Activated CD8-positive, alpha-beta memory T cell treated with anti-CD3 and anti-CD28 coated beads, Interleukin-2, amount 10 ng/mL, durations not matched to agents 7 days and 5 days (primary cell): Measurements from ENCODE around the gene ZNF524. TPM values are rescaled to one million over a fixed set of nuclear protein-coding genes. Genes with fewer than 3 reads are reported as not detected.

Source experiments
- ATAC-seq: fragments of 150-1000 bp; cut with Tn5 transposase; one replicate; pipeline ENCODE4 v1.10.0; 2021; ENCODE audit warnings: moderate library complexity
- CTCF ChIA-PET: fragments of 350-600 bp; sonication (Branson Sonifier 250); formaldehyde crosslinking; loops from one replicate; lab custom pipeline; 2021; ENCODE audit warnings: antibody characterized with exemption; lab: Charles Lee
- DNase-seq: peaks from one replicate; pipeline ENCODE4 v3.0.0-alpha.2; 2020
- H3K27ac Mint-ChIP-seq: one replicate; pipeline ENCODE4 v1.8.0; 2021; ENCODE audit warnings: mild to moderate bottlenecking, mixed read lengths
- H3K27me3 Mint-ChIP-seq: one replicate; pipeline ENCODE4 v1.8.0; 2021; ENCODE audit warnings: mixed read lengths
- H3K36me3 Mint-ChIP-seq: one replicate; pipeline ENCODE4 v1.8.0; 2021; ENCODE audit warnings: mild to moderate bottlenecking, mixed read lengths
- H3K4me1 Mint-ChIP-seq: one replicate; pipeline ENCODE4 v1.8.0; 2021; ENCODE audit warnings: mixed read lengths
- H3K4me3 Mint-ChIP-seq: one replicate; pipeline ENCODE4 v1.8.0; 2021; ENCODE audit warnings: mild to moderate bottlenecking, moderate library complexity, mixed read lengths
- H3K9me3 Mint-ChIP-seq: one replicate; pipeline ENCODE4 v1.8.0; 2022; ENCODE audit warnings: low read depth, mixed read lengths
- total RNA-seq, 2 experiments: library from RNA; stranded (reverse); gene quantifications; one replicate each; pipeline ENCODE4 v1.2.3, GENCODE V29; 2021

ZNF524 gene
- total RNA-seq, 2 experiments from 2014 or later: 26.5 to 30.2 TPM

- peaks cover 50% of the 10 kb centered on the region for H3K4me1 Mint-ChIP-seq
- CTCF ChIA-PET: interaction anchor here (2.6 to 4.1 kb wide), 2 partner anchors 10 to 11 kb away, joined by 21 to 41 read pairs; partner anchors contain the start of gene U2AF2
- peaks cover 9% of the 10 kb centered on the region for H3K36me3 Mint-ChIP-seq
- H3K27me3 Mint-ChIP-seq: no peaks in the 10 kb centered on the region
- DNase-seq (no peak), ATAC-seq (no peak)
- H3K27ac Mint-ChIP-seq: peak overlapping the region; percentile 95
- H3K4me3 Mint-ChIP-seq: peak overlapping the region; percentile 87
- no peaks in the 10 kb centered on the region for H3K9me3 Mint-ChIP-seq
Observed at GRCh38 chr19:55643887-55644176, 43.7 kb downstream of the ZNF524 start.

GRCh38 chr19:55644191-55644833 is 44.2 kb downstream of the ZNF524 start:
- Mint-ChIP-seq H3K9me3 (no peaks in the 10 kb centered on the region), H3K36me3 (peaks cover 6% of the 10 kb centered on the region), H3K27me3 (no peaks in the 10 kb centered on the region), H3K4me1 (peaks cover 47% of the 10 kb centered on the region), H3K4me3 (peak overlapping the region; percentile 87), H3K27ac (peak overlapping the region; percentile 95)
- ATAC-seq (no peak), DNase-seq (no peak)
- CTCF ChIA-PET: interaction anchor here (2.6 to 4.1 kb wide), 2 partner anchors 9 to 12 kb away, joined by 21 to 41 read pairs; partner anchors contain the start of gene U2AF2

- peaks cover 6% of the 10 kb centered on the region for H3K36me3 Mint-ChIP-seq
- H3K27me3 Mint-ChIP-seq: no peaks in the 10 kb centered on the region
- no peaks in the 10 kb centered on the region for H3K9me3 Mint-ChIP-seq
- H3K27ac Mint-ChIP-seq: peak overlapping the region; percentile 95
- DNase-seq (no peak), ATAC-seq (no peak)
- CTCF ChIA-PET: interaction anchor here (0.6 to 5.5 kb wide), 3 partner anchors 9 to 20 kb away, joined by 4 to 74 read pairs (median 41); partner anchors contain the start of gene U2AF2
- H3K4me1 Mint-ChIP-seq: peaks cover 48% of the 10 kb centered on the region
- peak overlapping the region; percentile 87 for H3K4me3 Mint-ChIP-seq
Observed at GRCh38 chr19:55644842-55645511, 44.9 kb downstream of the ZNF524 start.

- Mint-ChIP-seq H3K27ac (peak overlapping the region; percentile 57), H3K4me3 (peak overlapping the region; percentile 18), H3K4me1 (peaks cover 42% of the 10 kb centered on the region), H3K36me3 (peaks cover 6% of the 10 kb centered on the region), H3K9me3 (no peaks in the 10 kb centered on the region), H3K27me3 (no peaks in the 10 kb centered on the region)
- no peak for DNase-seq
- ATAC-seq: no peak
- CTCF ChIA-PET: interaction anchor here (0.6 to 5.5 kb wide), 3 partner anchors 8 to 20 kb away, joined by 4 to 74 read pairs (median 41); partner anchors contain the start of gene U2AF2
Observed at GRCh38 chr19:55645512-55645881, 45.4 kb downstream of the ZNF524 start.

- CTCF ChIA-PET: interaction anchor here (1.2 to 5.5 kb wide), 4 partner anchors 13 to 143 kb away, joined by 3 to 74 read pairs (median 4); partner anchors contain the start of gene FIZ1
- DNase-seq (no peak), ATAC-seq (no peak)
- no peaks in the 10 kb centered on the region for H3K27me3 Mint-ChIP-seq
- no peaks in the 10 kb centered on the region for H3K9me3 Mint-ChIP-seq
- H3K4me1 Mint-ChIP-seq: peaks cover 37% of the 10 kb centered on the region
- H3K4me3 Mint-ChIP-seq: peak overlapping the region; percentile 71
- H3K27ac Mint-ChIP-seq: peak overlapping the region; percentile 75
- H3K36me3 Mint-ChIP-seq: peaks cover 7% of the 10 kb centered on the region
Observed at GRCh38 chr19:55646889-55647731, 47.0 kb downstream of the ZNF524 start.

GRCh38 chr19:55647732-55648584 is 47.9 kb downstream of the ZNF524 start, which contains the start of gene CCDC106:
Gene CCDC106, plus strand, starts transcription at chr19:55648212. Its CDS starts 835 bp downstream, at chr19:55649047.
- CTCF ChIA-PET: interaction anchor here (1.2 to 5.5 kb wide), 4 partner anchors 8 to 67 kb away, joined by 3 to 74 read pairs (median 5); partner anchors contain the start of gene FIZ1

GRCh38 chr19:55648585-55649267 is 48.6 kb downstream of the ZNF524 start:
- Mint-ChIP-seq H3K27me3 (no peaks in the 10 kb centered on the region), H3K4me3 (peak overlapping the region; percentile 63), H3K27ac (peak overlapping the region; percentile 52), H3K4me1 (peaks cover 30% of the 10 kb centered on the region), H3K9me3 (no peaks in the 10 kb centered on the region), H3K36me3 (peaks cover 8% of the 10 kb centered on the region)
- CTCF ChIA-PET: interaction anchor here (1.1 to 5.5 kb wide), 4 partner anchors 9 to 508 kb away, joined by 3 to 74 read pairs (median 4); no protein-coding TSS in a partner anchor
- ATAC-seq (no peak), DNase-seq (no peak)

More at GRCh38 chr19:55647732-55648584, 47.9 kb downstream of the ZNF524 start, which contains the start of gene CCDC106:
- no peaks in the 10 kb centered on the region for H3K9me3 Mint-ChIP-seq
- no peaks in the 10 kb centered on the region for H3K27me3 Mint-ChIP-seq
- ATAC-seq: peak; percentile 9
- H3K36me3 Mint-ChIP-seq: peaks cover 8% of the 10 kb centered on the region
- H3K4me1 Mint-ChIP-seq: peaks cover 35% of the 10 kb centered on the region
- no peak for DNase-seq
- H3K4me3 Mint-ChIP-seq: peak within 1 kb of the TSS; percentile 71
- H3K27ac Mint-ChIP-seq: peak within 1 kb of the TSS; percentile 75

GRCh38 chr19:55649268-55650125 is 49.4 kb downstream of the ZNF524 start:
- Mint-ChIP-seq H3K27me3 (no peaks in the 10 kb centered on the region), H3K27ac (no peak overlapping the region), H3K4me3 (peak overlapping the region; percentile 63), H3K9me3 (no peaks in the 10 kb centered on the region), H3K36me3 (peaks cover 8% of the 10 kb centered on the region), H3K4me1 (peaks cover 26% of the 10 kb centered on the region)
- DNase-seq: no peak
- ATAC-seq: no peak
- CTCF ChIA-PET: interaction anchor here (1.1 to 5.5 kb wide), 4 partner anchors 10 to 509 kb away, joined by 3 to 74 read pairs (median 4); no protein-coding TSS in a partner anchor

- ATAC-seq (no peak), DNase-seq (no peak)
- Mint-ChIP-seq H3K27ac (no peak overlapping the region), H3K4me1 (peaks cover 21% of the 10 kb centered on the region), H3K27me3 (no peaks in the 10 kb centered on the region), H3K9me3 (no peaks in the 10 kb centered on the region), H3K36me3 (peaks cover 8% of the 10 kb centered on the region), H3K4me3 (no peak overlapping the region)
- CTCF ChIA-PET: interaction anchor here (1.3 to 5.5 kb wide), 2 partner anchors 16 to 509 kb away, joined by 4 to 74 read pairs; no protein-coding TSS in a partner anchor
Observed at GRCh38 chr19:55650126-55650557, 50.1 kb downstream of the ZNF524 start.

GRCh38 chr19:55650602-55651230 is 50.6 kb downstream of the ZNF524 start:
- ATAC-seq (no peak), DNase-seq (no peak)
- CTCF ChIA-PET: interaction anchor here (5.5 kb wide), 1 partner anchor 16 kb away, joined by 74 read pairs; no protein-coding TSS in a partner anchor
- H3K27me3 Mint-ChIP-seq: no peaks in the 10 kb centered on the region
- H3K4me1 Mint-ChIP-seq: peaks cover 16% of the 10 kb centered on the region
- no peaks in the 10 kb centered on the region for H3K9me3 Mint-ChIP-seq
- H3K4me3 Mint-ChIP-seq: no peak overlapping the region
- no peak overlapping the region for H3K27ac Mint-ChIP-seq
- peaks cover 6% of the 10 kb centered on the region for H3K36me3 Mint-ChIP-seq
